ENCODE measurements around the gene RPL26.

RPL26 gene

DNA sequence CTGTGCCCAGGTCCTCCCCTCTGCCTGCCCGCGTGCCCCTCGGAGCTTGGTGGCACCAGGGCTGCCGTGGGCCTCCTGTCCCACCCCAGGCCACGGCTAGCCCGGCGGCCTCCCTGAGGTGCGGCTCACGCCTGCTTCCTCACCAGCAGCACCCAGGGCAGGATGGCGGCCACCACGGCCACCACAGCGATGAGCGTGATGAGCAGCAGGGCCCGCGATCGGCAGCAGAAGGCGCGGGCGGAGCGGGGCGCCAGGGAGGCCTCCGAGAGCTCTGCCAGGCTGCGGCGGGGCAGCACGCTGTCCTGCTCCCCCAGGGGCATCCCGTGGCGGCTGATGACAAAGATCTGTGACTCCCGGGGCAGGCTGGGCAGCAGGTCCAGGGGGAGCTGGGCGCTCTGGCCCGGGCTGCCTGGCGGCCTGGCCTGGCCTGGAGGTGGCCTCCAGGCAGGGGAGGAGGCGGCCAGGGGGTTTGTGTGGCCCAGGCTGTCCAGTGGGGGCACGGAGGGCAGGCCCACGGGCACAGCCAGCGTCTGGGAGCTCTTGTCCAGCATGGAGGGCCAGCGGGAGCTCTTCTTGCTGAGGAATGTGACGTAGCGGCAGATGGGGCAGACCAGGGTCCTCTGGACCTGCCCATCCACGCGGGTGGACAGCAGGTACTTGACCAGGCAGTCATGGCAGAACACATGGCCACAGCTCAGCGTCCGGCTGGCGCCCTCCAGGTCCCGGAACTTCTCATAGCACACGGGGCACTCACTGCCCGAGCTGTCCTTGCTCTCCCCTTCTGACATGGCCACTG lies 9.9 kb upstream of the RPL26 start:
- TF ChIP-seq, protein P1, sequence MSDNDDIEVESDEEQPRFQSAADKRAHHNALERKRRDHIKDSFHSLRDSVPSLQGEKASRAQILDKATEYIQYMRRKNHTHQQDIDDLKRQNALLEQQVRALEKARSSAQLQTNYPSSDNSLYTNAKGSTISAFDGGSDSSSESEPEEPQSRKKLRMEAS (IDR thresholded peaks at IDR 0.05; ENCODE audit: low read depth, low read length) = no peak
- no peak overlapping the region for H3K4me3 ChIP-seq (ENCODE audit: low read depth, low read length)
- DNase-seq (ENCODE audit: low read depth) = no peak

DNA sequence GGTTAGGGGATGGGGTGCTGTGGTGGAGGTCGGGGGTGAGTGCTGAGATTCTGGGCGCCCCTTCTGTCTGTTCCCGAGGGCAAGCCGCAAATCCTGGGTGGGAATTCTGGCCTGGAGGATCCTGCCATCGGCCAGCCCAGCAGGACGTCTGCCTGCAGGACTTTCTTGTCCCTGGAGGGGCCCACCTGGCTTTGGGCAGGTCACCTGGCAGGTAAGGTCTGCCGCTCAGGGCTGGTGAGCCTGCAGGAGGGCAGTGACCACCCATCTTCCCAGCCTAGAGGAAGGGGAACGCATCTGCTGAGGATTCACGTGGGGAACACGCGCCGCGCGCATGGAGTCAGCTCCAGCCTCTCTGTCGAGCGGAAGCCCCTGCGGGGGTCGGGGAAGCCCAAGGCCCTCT lies 9.3 kb upstream of the RPL26 start:
- no peak overlapping the region for H3K4me3 ChIP-seq (ENCODE audit: low read depth, low read length)
- TF ChIP-seq MYC (IDR thresholded peaks at IDR 0.05; ENCODE audit: low read depth, low read length) (no peak), POLR2A (IDR thresholded peaks at IDR 0.05; ENCODE audit: extremely low read depth, insufficient read length) (no peak)
- TF ChIP-seq, protein P1 (IDR thresholded peaks at IDR 0.05; ENCODE audit: low read depth, low read length) = no peak
- TF ChIP-seq, protein P2, sequence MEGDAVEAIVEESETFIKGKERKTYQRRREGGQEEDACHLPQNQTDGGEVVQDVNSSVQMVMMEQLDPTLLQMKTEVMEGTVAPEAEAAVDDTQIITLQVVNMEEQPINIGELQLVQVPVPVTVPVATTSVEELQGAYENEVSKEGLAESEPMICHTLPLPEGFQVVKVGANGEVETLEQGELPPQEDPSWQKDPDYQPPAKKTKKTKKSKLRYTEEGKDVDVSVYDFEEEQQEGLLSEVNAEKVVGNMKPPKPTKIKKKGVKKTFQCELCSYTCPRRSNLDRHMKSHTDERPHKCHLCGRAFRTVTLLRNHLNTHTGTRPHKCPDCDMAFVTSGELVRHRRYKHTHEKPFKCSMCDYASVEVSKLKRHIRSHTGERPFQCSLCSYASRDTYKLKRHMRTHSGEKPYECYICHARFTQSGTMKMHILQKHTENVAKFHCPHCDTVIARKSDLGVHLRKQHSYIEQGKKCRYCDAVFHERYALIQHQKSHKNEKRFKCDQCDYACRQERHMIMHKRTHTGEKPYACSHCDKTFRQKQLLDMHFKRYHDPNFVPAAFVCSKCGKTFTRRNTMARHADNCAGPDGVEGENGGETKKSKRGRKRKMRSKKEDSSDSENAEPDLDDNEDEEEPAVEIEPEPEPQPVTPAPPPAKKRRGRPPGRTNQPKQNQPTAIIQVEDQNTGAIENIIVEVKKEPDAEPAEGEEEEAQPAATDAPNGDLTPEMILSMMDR (IDR thresholded peaks at IDR 0.05; ENCODE audit: low read depth, low read length) = no peak
- no peak for DNase-seq (ENCODE audit: low read depth)

DNA sequence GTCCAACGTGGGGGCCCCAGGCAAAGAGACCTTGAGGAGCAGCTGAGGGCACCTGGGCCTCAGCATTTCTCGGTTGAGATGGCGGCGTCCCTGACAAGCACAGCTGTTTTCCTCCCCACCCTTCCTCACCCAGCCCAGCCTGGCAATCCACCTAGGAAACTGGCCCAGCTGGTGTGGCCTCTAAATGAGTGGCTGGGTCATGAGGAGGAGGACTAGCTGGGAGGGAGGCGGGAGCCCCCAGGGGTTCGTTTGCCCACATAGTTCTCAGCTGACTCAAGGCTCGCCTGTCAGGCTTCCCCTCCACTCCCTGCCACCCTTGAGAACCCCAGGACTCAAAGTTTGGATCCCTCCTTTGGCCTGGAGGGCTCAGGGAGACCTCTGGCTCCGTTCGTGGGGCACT lies 8.7 kb upstream of the RPL26 start:
- DNase-seq (ENCODE audit: low read depth) = no peak
- no peak overlapping the region for H3K4me3 ChIP-seq (ENCODE audit: low read depth, low read length)
- TF ChIP-seq MYC (IDR thresholded peaks at IDR 0.05; ENCODE audit: low read depth, low read length) (no peak), POLR2A (IDR thresholded peaks at IDR 0.05; ENCODE audit: extremely low read depth, insufficient read length) (no peak)
- TF ChIP-seq, protein P2 (IDR thresholded peaks at IDR 0.05; ENCODE audit: low read depth, low read length) = no peak
- TF ChIP-seq, protein P1 (IDR thresholded peaks at IDR 0.05; ENCODE audit: low read depth, low read length) = no peak

DNA sequence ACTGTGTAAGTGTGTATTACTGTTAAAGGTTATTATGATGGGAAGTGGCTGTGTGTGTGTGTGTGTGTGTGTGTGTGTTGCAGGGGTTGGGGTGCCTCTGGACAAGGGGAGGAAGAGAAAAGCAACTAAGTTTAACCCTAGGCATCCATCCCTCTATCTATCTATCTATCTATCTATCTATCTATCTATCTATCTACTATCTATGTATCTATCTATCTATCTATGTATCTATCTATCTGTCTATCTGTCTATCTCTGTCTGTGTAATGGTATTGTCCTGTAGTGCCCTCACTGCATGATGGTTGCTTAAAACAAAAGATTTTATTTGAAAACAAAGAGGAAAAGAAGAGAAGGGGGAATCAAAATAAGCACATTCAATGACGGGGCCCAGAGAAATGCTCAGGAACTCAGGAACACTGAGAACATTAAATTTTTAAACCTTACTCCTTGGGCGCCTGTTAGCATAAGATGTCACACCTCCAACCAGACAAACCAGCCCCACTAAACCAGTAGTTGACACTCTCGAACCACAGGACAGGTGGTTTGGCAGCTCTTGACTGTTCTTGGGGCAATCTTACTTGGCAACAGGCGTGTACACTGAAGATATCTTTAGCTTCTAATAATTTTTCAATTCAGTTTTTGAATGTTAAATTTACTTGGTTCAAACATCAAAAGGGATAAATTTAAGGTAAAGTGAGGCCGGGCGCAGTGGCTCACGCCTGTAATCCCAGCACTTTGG lies 5.1 kb upstream of the RPL26 start:
- DNase-seq (ENCODE audit: low read depth) = no peak
- no peak overlapping the region for H3K4me3 ChIP-seq (ENCODE audit: low read depth, low read length)
- TF ChIP-seq, protein P1 (IDR thresholded peaks at IDR 0.05; ENCODE audit: low read depth, low read length) = no peak
- TF ChIP-seq MYC (IDR thresholded peaks at IDR 0.05; ENCODE audit: low read depth, low read length) (no peak), POLR2A (IDR thresholded peaks at IDR 0.05; ENCODE audit: extremely low read depth, insufficient read length) (no peak)
- TF ChIP-seq, protein P2 (IDR thresholded peaks at IDR 0.05; ENCODE audit: low read depth, low read length) = no peak

DNA sequence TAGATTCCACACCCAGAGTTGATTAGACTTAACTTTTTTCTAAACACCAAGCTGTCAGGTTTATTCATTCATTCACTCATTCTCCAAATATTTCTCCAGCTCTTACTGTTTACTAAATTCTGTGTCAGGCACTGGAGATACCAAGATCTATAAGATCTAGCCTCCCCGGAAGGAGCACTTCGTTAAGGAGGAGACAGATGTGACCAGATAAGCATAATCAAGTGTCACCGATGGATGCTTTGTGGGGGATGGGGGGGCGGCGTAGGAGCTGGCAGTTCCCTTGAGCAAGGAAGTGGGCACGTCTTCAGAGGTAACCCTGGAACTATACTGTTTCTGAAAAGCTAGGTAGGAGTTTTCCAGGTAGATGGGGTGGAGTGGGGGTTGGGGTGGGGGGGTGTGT lies 3.8 kb upstream of the RPL26 start:
- H3K4me3 ChIP-seq (ENCODE audit: low read depth, low read length) = no peak overlapping the region
- no peak for DNase-seq (ENCODE audit: low read depth)
- TF ChIP-seq MYC (IDR thresholded peaks at IDR 0.05; ENCODE audit: low read depth, low read length) = no peak
- no peak for TF ChIP-seq POLR2A (IDR thresholded peaks at IDR 0.05; ENCODE audit: extremely low read depth, insufficient read length)
- TF ChIP-seq, protein P2 (IDR thresholded peaks at IDR 0.05; ENCODE audit: low read depth, low read length) = no peak
- TF ChIP-seq, protein P1 (IDR thresholded peaks at IDR 0.05; ENCODE audit: low read depth, low read length) = no peak

DNA sequence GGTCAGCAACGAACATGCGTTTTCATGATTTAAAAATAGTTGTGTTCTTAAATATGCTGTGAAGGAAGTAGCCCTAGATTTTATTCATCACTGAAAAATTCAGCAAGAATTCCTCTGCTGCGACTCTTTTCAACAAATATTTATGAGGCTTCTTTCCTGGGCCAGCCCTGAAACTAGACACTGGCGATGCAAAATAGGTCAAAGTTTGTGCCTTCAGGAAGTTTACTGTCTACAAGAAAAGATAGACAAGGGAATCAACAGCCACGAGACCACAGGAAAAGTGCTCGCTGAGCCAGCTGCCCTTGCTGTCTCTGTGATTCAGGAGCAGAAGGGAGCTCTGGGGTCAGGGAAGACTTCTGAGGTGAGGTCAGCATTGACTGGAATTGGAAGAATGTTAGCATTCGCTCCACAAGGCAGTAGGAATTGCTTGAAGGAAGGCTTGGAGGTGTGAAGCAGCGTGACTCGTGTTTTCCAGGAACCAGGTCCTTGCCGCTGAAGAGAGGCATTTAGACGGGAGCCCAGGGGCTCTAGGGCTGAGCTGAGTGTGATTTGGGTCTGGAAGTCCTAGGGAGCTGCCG lies 1.9 kb upstream of the RPL26 start:
- H3K4me3 ChIP-seq (ENCODE audit: low read depth, low read length) = no peak overlapping the region

More for the DNA sequence above, 1.9 kb upstream of the RPL26 start:
- DNase-seq (ENCODE audit: low read depth) = no peak
- TF ChIP-seq MYC (IDR thresholded peaks at IDR 0.05; ENCODE audit: low read depth, low read length) (no peak), POLR2A (IDR thresholded peaks at IDR 0.05; ENCODE audit: extremely low read depth, insufficient read length) (no peak)
- TF ChIP-seq, protein P2 (IDR thresholded peaks at IDR 0.05; ENCODE audit: low read depth, low read length) = no peak
- TF ChIP-seq, protein P1 (IDR thresholded peaks at IDR 0.05; ENCODE audit: low read depth, low read length) = no peak
